Measurements from ENCODE around the gene PLAA.
A peak's percentile ranks its signal among the peaks of the same experiment; 100 is the strongest.

The PLAA gene

GRCh38 chr9:26946753-26947727 is at the start of gene PLAA:
PLAA (minus strand) TSS chr9:26947242; CDS start chr9:26947045, 197 bp downstream.
- peak; percentile 57 for DNase-seq (ENCODE audit: low read depth)

GRCh38 chr9:26995810-26996209 is 48.8 kb upstream of the PLAA start:
- no peak for DNase-seq (ENCODE audit: low read depth)

- no peak for DNase-seq (ENCODE audit: low read depth)
Measured at GRCh38 chr9:26983340-26983739, 36.3 kb upstream of the PLAA start.

- no peak for DNase-seq (ENCODE audit: low read depth)
Measured at GRCh38 chr9:26975728-26976707, 29.0 kb upstream of the PLAA start.

- no peak for DNase-seq (ENCODE audit: low read depth)
Measured at GRCh38 chr9:26974927-26975326, 27.9 kb upstream of the PLAA start.

GRCh38 chr9:26973989-26974388 is 26.9 kb upstream of the PLAA start:
- no peak for DNase-seq (ENCODE audit: low read depth)

- no peak for DNase-seq (ENCODE audit: low read depth)
Measured at GRCh38 chr9:26971721-26972120, 24.7 kb upstream of the PLAA start.

- no peak for DNase-seq (ENCODE audit: low read depth)
Measured at GRCh38 chr9:26956860-26957233, 9.8 kb upstream of the PLAA start.

- DNase-seq (ENCODE audit: low read depth), result peak; percentile 91
Measured at GRCh38 chr9:26955921-26956859, 9.1 kb upstream of the PLAA start, which contains the start of gene IFT74. IFT74 (plus strand) TSS chr9:26956412; CDS start chr9:26961968, 5,556 bp downstream.

- DNase-seq (ENCODE audit: low read depth), result no peak
Measured at GRCh38 chr9:26955222-26955903, 8.3 kb upstream of the PLAA start.

- DNase-seq (ENCODE audit: low read depth), result no peak
Measured at GRCh38 chr9:26954050-26954508, 7.0 kb upstream of the PLAA start.

GRCh38 chr9:26951794-26952193 is 4.8 kb upstream of the PLAA start:
- DNase-seq (ENCODE audit: low read depth), result no peak

GRCh38 chr9:26950521-26950920 is 3.5 kb upstream of the PLAA start:
- DNase-seq (ENCODE audit: low read depth), result no peak

- no peak for DNase-seq (ENCODE audit: low read depth)
Measured at GRCh38 chr9:26949637-26950069, 2.6 kb upstream of the PLAA start.

GRCh38 chr9:26947736-26948135 is 694 bp upstream of the PLAA start:
- DNase-seq (ENCODE audit: low read depth), result no peak

- DNase-seq (ENCODE audit: low read depth), result no peak
Measured at GRCh38 chr9:26945591-26945990, 1.5 kb downstream of the PLAA start.

GRCh38 chr9:26940779-26941178 is 6.3 kb downstream of the PLAA start:
- DNase-seq (ENCODE audit: low read depth), result no peak

- DNase-seq (ENCODE audit: low read depth), result no peak
Measured at GRCh38 chr9:26939955-26940711, 6.9 kb downstream of the PLAA start.

- no peak for DNase-seq (ENCODE audit: low read depth)
Measured at GRCh38 chr9:26937816-26938371, 9.1 kb downstream of the PLAA start.
